Tibial nerve (tissue), 3 donors: ENCODE data around the gene GLYATL3.

Source experiments
- POLR2A ChIP-seq, 2 donors: fragments of 450-650 bp; IDR thresholded peaks; one replicate each; pipeline ENCODE4 v1.6.1; 2017; ENCODE audit warnings: antibody characterized with exemption in 2 of 2, mild to moderate bottlenecking in 2 of 2, moderate library complexity in 2 of 2
- TF ChIP-seq, protein P1 (sequence below), 5 experiments: fragments of 200-600 bp in 3 of 5; fragments of 450-650 bp in 2 of 5; sonication (generic) in 3 of 5; IDR thresholded peaks; one replicate each; pipeline ENCODE4 v1.5.1; 2016 to 2019; ENCODE audit warnings: antibody characterized with exemption in 5 of 5, mild to moderate bottlenecking in 3 of 5, moderate library complexity in 2 of 5

DNA sequence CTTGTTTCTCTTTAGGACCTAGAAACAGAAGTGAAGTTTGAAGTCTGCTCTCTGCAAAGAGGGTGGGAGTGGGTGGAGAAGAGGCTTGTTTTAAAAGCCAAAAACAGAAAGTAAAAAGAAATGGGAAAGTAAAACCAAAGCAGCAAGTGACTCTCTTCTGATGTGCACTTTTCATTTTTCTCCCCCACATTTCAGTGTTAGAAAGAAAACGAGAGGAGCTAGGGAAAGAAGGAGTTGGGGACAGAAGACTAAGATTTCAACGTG is 52.1 kb downstream of the GLYATL3 start:
- TF ChIP-seq, protein P1, sequence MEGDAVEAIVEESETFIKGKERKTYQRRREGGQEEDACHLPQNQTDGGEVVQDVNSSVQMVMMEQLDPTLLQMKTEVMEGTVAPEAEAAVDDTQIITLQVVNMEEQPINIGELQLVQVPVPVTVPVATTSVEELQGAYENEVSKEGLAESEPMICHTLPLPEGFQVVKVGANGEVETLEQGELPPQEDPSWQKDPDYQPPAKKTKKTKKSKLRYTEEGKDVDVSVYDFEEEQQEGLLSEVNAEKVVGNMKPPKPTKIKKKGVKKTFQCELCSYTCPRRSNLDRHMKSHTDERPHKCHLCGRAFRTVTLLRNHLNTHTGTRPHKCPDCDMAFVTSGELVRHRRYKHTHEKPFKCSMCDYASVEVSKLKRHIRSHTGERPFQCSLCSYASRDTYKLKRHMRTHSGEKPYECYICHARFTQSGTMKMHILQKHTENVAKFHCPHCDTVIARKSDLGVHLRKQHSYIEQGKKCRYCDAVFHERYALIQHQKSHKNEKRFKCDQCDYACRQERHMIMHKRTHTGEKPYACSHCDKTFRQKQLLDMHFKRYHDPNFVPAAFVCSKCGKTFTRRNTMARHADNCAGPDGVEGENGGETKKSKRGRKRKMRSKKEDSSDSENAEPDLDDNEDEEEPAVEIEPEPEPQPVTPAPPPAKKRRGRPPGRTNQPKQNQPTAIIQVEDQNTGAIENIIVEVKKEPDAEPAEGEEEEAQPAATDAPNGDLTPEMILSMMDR (IDR thresholded peaks at IDR 0.05) = no peak
- no peak for TF ChIP-seq POLR2A (IDR thresholded peaks at IDR 0.05)
